LHCN-M2 (cell line): ENCODE results near the gene SOCS6. TPM values are rescaled to one million over a fixed set of nuclear protein-coding genes. Genes with fewer than 3 reads are reported as not detected.

Experiments
- total RNA-seq: library from RNA; depleted of rRNA; stranded (reverse); fragments of >200 nt; gene quantifications from 2 replicates; pipeline ENCODE4 v1.2.3, GENCODE V29; 2014; rRNA removed

SOCS6 gene
- total RNA-seq, 1 experiment from 2014 or later = 20.8 TPM

Other genes starting within 250 kb of the SOCS6 start
- 24.5 and 25.1 TPM in 2 replicates for gene RTTN, start 83.4 kb upstream of the SOCS6 start, total RNA-seq